Effector CD8-positive, alpha-beta T cell (primary cell): ENCODE results near the gene DACT2.

ENCODE experiments used
- DNase-seq: peaks from one replicate; lab custom pipeline; 2025; lab: John Stamatoyannopoulos, UW

Gene DACT2

DNA sequence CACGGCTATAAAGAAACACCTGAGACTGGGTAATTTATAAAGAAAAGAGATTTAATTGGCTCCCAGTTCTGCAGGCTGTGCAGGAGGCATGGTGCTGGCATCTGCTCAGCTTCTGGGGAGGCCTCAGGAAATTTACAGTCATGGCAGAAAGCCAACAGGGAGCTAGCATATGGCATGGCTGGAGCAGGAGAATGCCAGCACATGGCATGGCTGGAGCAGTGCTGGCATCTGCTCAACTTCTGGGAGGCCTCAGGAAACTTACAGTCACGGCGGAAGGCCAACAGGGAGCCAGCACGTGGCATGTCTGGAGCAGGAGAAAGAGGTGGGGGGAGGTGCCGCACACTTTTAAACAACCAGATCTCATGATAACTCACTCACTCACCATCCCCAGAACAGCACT, 32.5 kb upstream of the DACT2 start:
- no peak for DNase-seq

GRCh38 chr6:168349718-168350210, 30.2 kb upstream of the DACT2 start:
- no peak for DNase-seq

DNA sequence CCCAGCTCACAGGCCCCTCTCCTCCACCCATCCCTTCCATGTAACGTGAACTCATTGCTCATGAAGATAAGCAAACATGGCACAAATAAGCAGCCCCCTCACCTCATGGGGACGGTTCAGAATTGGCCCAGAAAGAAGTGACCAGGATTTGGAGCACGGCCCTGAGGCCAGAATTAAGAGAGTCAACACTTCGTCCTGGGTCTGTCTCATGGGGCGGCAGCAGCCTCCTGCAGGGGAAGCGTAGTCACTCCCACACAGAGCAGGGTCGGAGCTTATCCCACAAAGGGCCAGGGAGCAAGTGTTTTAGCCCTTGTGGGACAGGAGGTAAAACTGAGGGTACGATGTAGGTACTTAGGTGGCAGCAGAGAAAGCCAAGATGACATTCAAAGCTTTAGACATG, 28.6 kb upstream of the DACT2 start:
- DNase-seq = no peak

DNA sequence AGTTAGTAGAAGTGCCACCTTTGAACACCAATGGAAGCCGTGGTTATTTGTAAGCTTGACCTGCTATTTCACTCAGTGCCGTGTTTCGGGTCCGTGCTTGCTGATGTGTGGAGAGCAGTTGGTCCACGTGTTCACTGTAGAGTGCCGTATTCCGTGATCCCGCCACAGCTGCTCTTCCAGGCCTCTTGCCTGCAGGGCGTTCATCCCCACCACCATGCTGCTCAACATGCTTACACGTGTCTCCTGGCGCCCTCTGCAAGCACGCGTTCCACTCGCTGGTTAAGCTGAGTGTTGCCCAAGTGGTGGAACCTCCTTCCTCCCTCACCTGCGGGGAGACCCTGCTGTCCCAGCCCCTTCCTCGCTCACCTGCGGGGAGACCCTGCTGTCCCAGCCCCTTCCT, 28.0 kb upstream of the DACT2 start:
- no peak for DNase-seq

- no peak for DNase-seq
Measured at GRCh38 chr6:168347053-168347452, 27.5 kb upstream of the DACT2 start.

- DNase-seq = no peak
Measured at GRCh38 chr6:168345896-168346754, 26.5 kb upstream of the DACT2 start.

DNA sequence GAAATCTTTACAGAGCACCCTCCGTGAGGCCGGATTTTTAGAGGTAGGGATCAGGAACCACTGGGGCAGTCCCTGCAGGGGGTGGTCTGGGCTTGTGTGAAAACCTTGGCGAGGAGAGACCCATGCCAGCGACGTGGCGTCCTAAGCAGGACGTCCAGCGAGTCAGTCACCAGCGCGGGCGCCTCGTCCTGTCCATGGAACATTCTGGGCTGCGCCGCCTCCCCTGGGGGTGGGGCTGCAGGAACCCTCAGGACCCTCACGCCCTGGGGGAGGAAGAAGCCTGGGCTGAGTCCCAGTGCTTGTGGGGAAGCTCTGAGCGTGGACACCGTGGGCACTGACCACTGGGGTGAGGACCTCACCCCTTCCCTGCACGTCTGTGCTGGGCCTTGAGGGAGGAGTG, 25.7 kb upstream of the DACT2 start:
- DNase-seq = no peak

DNA sequence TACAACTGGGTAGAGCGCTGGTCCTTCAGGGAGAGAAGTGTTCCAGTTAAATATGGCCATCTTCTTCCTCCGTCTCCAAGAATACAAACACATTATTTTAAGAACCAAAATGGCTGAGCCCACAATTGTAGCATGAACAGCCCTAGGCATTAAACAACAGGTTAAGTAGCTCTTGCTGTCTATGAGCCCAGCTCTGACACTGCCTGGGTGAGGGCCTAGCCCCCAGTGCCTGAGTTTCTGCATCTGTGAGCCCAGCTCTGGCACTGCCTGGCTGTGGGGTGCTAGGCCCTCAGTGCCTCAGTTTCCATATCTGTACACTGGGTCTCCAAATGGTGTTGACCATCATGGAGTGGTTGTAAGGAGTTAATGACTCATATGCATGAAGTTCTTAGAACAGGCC, 24.8 kb upstream of the DACT2 start:
- DNase-seq = no peak

GRCh38 chr6:168343239-168344150, 23.9 kb upstream of the DACT2 start:
- no peak for DNase-seq

- DNase-seq = no peak
Measured at GRCh38 chr6:168342636-168343035, 23.1 kb upstream of the DACT2 start.

DNA sequence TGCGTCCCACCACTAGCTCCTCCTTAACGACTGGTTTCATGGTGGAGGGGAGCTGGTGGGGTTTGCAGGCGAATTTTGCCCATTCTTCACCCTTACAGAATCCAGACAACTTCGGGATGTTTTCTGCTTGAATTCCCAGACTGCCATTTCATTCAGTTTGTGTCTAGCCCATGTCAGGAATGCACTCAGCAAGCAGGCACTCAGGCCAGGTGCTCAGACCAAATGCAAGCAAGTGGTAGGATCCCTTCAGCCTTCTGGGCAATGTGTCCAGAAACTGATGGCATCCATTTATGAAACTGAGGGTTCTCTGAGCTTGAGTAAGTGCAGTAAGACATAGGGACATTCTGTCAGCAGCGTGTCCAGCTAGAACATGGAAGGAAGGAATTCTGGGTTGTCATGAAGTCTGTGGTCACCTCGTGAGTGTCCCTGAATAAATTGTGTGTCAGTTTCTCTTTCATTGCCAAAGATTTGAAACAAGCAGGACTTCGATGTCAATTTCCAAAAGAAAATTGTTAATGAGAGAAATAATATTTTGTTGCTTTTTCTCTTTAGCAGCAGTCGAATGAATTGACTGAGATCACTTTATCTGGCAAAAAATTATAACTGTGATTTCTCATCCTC, 21.8 kb upstream of the DACT2 start:
- no peak for DNase-seq

- DNase-seq = no peak
Measured at GRCh38 chr6:168340819-168341218, 21.2 kb upstream of the DACT2 start.

GRCh38 chr6:168338777-168339176, 19.2 kb upstream of the DACT2 start:
- DNase-seq = no peak

- DNase-seq = no peak
Measured at GRCh38 chr6:168336967-168337366, 17.4 kb upstream of the DACT2 start.

- no peak for DNase-seq
Measured at GRCh38 chr6:168333989-168334388, 14.4 kb upstream of the DACT2 start.

GRCh38 chr6:168333491-168333890, 13.9 kb upstream of the DACT2 start:
- DNase-seq = no peak

DNA sequence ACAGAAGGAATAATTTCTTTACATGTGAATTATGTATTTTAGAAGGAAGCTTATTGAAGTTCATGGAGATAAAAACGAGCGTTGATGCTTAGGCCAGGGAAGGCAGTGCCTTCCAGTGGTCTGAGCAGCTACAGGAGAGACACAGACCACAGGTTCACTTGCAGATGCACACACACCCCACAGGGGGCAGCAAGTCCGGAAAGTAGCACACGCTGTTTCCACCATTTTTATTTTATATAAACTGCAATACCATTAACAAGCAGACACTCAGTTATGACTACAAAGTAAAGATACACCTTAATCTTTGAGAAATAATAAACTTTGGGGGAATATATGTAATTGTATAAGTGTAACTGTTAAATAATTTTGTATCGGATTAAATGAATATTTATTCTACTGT, 13.5 kb upstream of the DACT2 start:
- no peak for DNase-seq

- DNase-seq = no peak
Measured at GRCh38 chr6:168332020-168332419, 12.4 kb upstream of the DACT2 start.

DNA sequence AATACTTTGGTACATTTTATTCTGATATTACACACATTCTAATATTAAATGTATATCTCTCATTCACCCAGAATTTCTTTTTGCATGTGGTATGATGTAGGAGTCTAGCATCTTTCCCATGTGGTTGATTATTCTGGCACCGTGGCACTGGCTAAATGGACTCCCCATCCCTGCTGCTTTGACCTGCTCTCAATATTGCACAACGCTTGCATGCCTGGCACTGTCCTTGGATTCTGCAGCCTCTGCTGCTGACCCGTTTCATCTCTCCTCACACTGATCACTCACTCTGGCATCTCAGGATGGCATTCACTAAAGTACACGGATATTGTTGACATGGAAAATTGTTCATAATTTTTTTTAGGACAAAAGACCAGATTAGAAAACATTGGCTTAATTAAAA, 11.5 kb upstream of the DACT2 start:
- no peak for DNase-seq

GRCh38 chr6:168330403-168330802, 10.8 kb upstream of the DACT2 start:
- no peak for DNase-seq

- DNase-seq = no peak
Measured at GRCh38 chr6:168328086-168328485, 8.5 kb upstream of the DACT2 start.
